ENCODE measurements around the gene ATP4B. TPM values are rescaled to one million over a fixed set of nuclear protein-coding genes. Genes with fewer than 3 reads are reported as not detected.

Gene ATP4B
- total RNA-seq = not detected in 2 replicates
- long read RNA-seq = 0 reads

- Mint-ChIP-seq H3K4me3 (no peak within 1 kb of the TSS), H3K9me3 (peaks cover 14% of the 10 kb centered on the region), H3K4me1 (peaks cover 5% of the 10 kb centered on the region), H3K36me3 (ENCODE audit: low read depth) (no peaks in the 10 kb centered on the region), H3K27me3 (ENCODE audit: low read depth) (peaks cover 6% of the 10 kb centered on the region), H3K27ac (ENCODE audit: unreplicated experiment) (no peak within 1 kb of the TSS)
- DNase-seq (ENCODE audit: low read depth, low spot score) = no peak
- no peak for TF ChIP-seq CTCF (conservative IDR thresholded peaks at IDR 0.05)
Observed at GRCh38 chr13:113657851-113658741, at the start of gene ATP4B. Gene ATP4B (minus strand): TSS chr13:113658198. CDS start chr13:113658144, 54 bp downstream.

GRCh38 chr13:113672002-113672651 is 14.1 kb upstream of the ATP4B start:
- peak overlapping the region; percentile 16 for H3K27ac Mint-ChIP-seq (ENCODE audit: unreplicated experiment)
- H3K4me3 Mint-ChIP-seq = peak overlapping the region; percentile 49
- no peaks in the 10 kb centered on the region for H3K36me3 Mint-ChIP-seq (ENCODE audit: low read depth)

DNA sequence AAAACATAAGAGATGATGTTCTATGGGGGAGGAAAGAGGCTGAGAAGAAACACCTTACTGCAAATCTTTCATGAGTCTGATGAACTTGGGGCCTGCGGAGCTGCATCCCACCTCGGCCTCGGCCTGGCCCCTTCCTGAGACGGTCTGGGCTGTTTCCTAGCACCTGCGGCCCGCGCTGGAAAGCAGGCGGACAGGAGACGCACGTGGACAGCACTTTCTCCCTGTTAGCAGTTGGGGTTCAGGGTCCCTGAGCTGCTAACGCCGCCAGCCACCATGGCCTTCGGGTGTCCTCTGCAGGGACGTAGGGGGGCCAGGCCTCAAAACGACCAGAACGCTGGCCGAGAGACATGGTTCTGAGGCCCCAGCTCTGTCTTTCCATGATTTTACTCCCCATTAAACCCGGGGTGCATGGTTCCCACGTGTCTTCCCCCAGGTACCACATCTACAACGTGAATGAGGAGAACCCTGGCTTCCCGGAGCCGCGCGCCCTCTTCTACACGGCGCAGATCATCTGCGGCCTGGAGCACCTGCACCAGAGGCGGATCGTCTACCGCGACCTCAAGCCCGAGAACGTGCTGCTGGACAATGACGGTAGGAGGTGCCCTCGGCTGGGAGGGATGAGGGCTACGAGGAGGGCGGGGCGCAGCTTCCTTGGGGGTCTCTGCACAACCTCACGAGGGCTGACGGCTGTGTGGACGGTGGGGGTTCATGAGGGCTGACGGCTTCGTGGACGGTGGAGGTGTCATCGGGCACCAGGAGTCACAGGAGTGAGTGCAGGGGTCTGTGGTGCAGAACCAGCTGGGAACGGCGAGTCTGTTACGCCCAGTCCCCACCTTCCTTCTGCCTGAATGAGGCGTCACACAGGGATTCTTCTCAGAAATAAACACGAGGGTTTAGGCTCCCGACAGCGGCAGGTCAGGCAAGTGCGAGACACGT is 13.3 kb upstream of the ATP4B start:
- Mint-ChIP-seq H3K36me3 (ENCODE audit: low read depth) (peaks cover 2% of the 10 kb centered on the region), H3K4me1 (peaks cover 13% of the 10 kb centered on the region), H3K9me3 (peaks cover 6% of the 10 kb centered on the region), H3K27me3 (ENCODE audit: low read depth) (peaks cover 5% of the 10 kb centered on the region), H3K4me3 (no peak overlapping the region), H3K27ac (ENCODE audit: unreplicated experiment) (no peak overlapping the region)
- DNase-seq (ENCODE audit: low read depth, low spot score) = no peak
- no peak for TF ChIP-seq CTCF (conservative IDR thresholded peaks at IDR 0.05)

More at GRCh38 chr13:113672002-113672651, 14.1 kb upstream of the ATP4B start:
- TF ChIP-seq CTCF (conservative IDR thresholded peaks at IDR 0.05) = no peak
- no peaks in the 10 kb centered on the region for H3K27me3 Mint-ChIP-seq (ENCODE audit: low read depth)
- no peak for DNase-seq (ENCODE audit: low read depth, low spot score)
- H3K4me1 Mint-ChIP-seq = peaks cover 9% of the 10 kb centered on the region
- H3K9me3 Mint-ChIP-seq = peaks cover 4% of the 10 kb centered on the region

GRCh38 chr13:113670541-113670940 is 12.5 kb upstream of the ATP4B start:
- peaks cover 6% of the 10 kb centered on the region for H3K9me3 Mint-ChIP-seq
- peak overlapping the region; percentile 38 for H3K4me3 Mint-ChIP-seq
- H3K36me3 Mint-ChIP-seq (ENCODE audit: low read depth) = peaks cover 2% of the 10 kb centered on the region
- H3K27ac Mint-ChIP-seq (ENCODE audit: unreplicated experiment) = no peak overlapping the region
- peaks cover 5% of the 10 kb centered on the region for H3K27me3 Mint-ChIP-seq (ENCODE audit: low read depth)
- DNase-seq (ENCODE audit: low read depth, low spot score) = no peak
- peaks cover 13% of the 10 kb centered on the region for H3K4me1 Mint-ChIP-seq
- TF ChIP-seq CTCF (conservative IDR thresholded peaks at IDR 0.05) = no peak

- TF ChIP-seq CTCF (conservative IDR thresholded peaks at IDR 0.05) = no peak
- Mint-ChIP-seq H3K4me3 (peak overlapping the region; percentile 38), H3K9me3 (peaks cover 6% of the 10 kb centered on the region), H3K4me1 (peaks cover 13% of the 10 kb centered on the region), H3K27ac (ENCODE audit: unreplicated experiment) (no peak overlapping the region), H3K27me3 (ENCODE audit: low read depth) (peaks cover 8% of the 10 kb centered on the region), H3K36me3 (ENCODE audit: low read depth) (peaks cover 2% of the 10 kb centered on the region)
- no peak for DNase-seq (ENCODE audit: low read depth, low spot score)
Observed at GRCh38 chr13:113669755-113670341, 11.8 kb upstream of the ATP4B start.

Data from neural crest cell (in vitro differentiated cells).